Raji (cell line): ENCODE results near the gene CTSC.

Source experiments
- POLR2A ChIP-seq: IDR thresholded peaks from 2 replicates; pipeline ENCODE4 v1.6.1; 2011; ENCODE audit warnings: low read depth, low read length, control low read depth; ENCODE audit not compliant: insufficient read depth

The CTSC gene

GRCh38 chr11:88281317-88281712, 56.2 kb downstream of the CTSC start:
- TF ChIP-seq POLR2A: no peak

GRCh38 chr11:88280673-88281316, 56.7 kb downstream of the CTSC start:
- no peak for TF ChIP-seq POLR2A

- no peak for TF ChIP-seq POLR2A
These were observed 60.1 kb downstream of the CTSC start for GRCh38 chr11:88277349-88277915.

- no peak for TF ChIP-seq POLR2A
These were observed 61.9 kb downstream of the CTSC start for GRCh38 chr11:88275636-88276035.

GRCh38 chr11:88266919-88267318, 70.6 kb downstream of the CTSC start:
- TF ChIP-seq POLR2A: no peak

GRCh38 chr11:88266157-88266556, 71.4 kb downstream of the CTSC start:
- TF ChIP-seq POLR2A: no peak

- TF ChIP-seq POLR2A: no peak
These were observed 78.1 kb downstream of the CTSC start for GRCh38 chr11:88259431-88259830.

- no peak for TF ChIP-seq POLR2A
These were observed 85.3 kb downstream of the CTSC start for GRCh38 chr11:88252208-88252607.

- TF ChIP-seq POLR2A: no peak
These were observed 86.8 kb downstream of the CTSC start for GRCh38 chr11:88250566-88251242.

- no peak for TF ChIP-seq POLR2A
These were observed 87.8 kb downstream of the CTSC start for GRCh38 chr11:88249706-88250105.

GRCh38 chr11:88246696-88247095, 90.8 kb downstream of the CTSC start:
- TF ChIP-seq POLR2A: no peak
